HepG2 (cell line): ENCODE results near the gene ADGRF1. TPM values are rescaled to one million over a fixed set of nuclear protein-coding genes. Genes with fewer than 3 reads are reported as not detected.

Source experiments
- FUBP1 ChIP-seq: sonication (generic); formaldehyde crosslinking; IDR thresholded peaks from 2 replicates; pipeline ENCODE4 v1.5.1; 2020; ENCODE audit warnings: missing genetic modification reagents, mild to moderate bottlenecking, borderline replicate concordance
- GATAD1 ChIP-seq: IDR thresholded peaks from 2 replicates; pipeline ENCODE4 v1.6.1; 2016; ENCODE audit warnings: missing genetic modification reagents, missing compliant biosample characterization
- KDM1A ChIP-seq: IDR thresholded peaks from 2 replicates; pipeline ENCODE4 v1.6.1; 2016; ENCODE audit warnings: missing compliant biosample characterization
- MBD4 ChIP-seq: IDR thresholded peaks from 2 replicates; pipeline ENCODE4 v1.6.1; 2012; ENCODE audit warnings: low read length, inconsistent platforms, borderline replicate concordance
- NCOA2 ChIP-seq: sonication (generic); formaldehyde crosslinking; IDR thresholded peaks from 2 replicates; pipeline ENCODE4 v1.8.0; 2022; ENCODE audit warnings: inconsistent platforms
- POGK ChIP-seq: sonication (generic); formaldehyde crosslinking; conservative IDR thresholded peaks from 2 replicates; pipeline ENCODE4 v1.8.0; 2022; ENCODE audit warnings: mild to moderate bottlenecking, moderate library complexity, missing genetic modification reagents
- POGZ ChIP-seq: sonication (generic); formaldehyde crosslinking; IDR thresholded peaks from 2 replicates; pipeline ENCODE4 v1.4.0; 2020; ENCODE audit warnings: mild to moderate bottlenecking, missing genetic modification reagents
- REXO4 ChIP-seq: sonication (generic); formaldehyde crosslinking; IDR thresholded peaks from 2 replicates; pipeline ENCODE4 v1.8.0; 2022; ENCODE audit warnings: missing genetic modification reagents, mild to moderate bottlenecking, borderline replicate concordance
- RFXANK ChIP-seq: IDR thresholded peaks from 2 replicates; pipeline ENCODE4 v1.6.1; 2016
- SOX5 ChIP-seq: IDR thresholded peaks from 2 replicates; pipeline ENCODE4 v1.6.1; 2016; ENCODE audit warnings: borderline replicate concordance
- ZGPAT ChIP-seq: IDR thresholded peaks from 2 replicates; pipeline ENCODE4 v1.6.1; 2016; ENCODE audit warnings: mild to moderate bottlenecking
- ZNF10 ChIP-seq: sonication (generic); formaldehyde crosslinking; IDR thresholded peaks from 2 replicates; pipeline ENCODE4 v1.4.0; 2020; ENCODE audit warnings: mild to moderate bottlenecking, low read depth, missing genetic modification reagents, borderline replicate concordance
- ZNF580 ChIP-seq: IDR thresholded peaks from 2 replicates; pipeline ENCODE4 v1.6.1; 2016; ENCODE audit warnings: low read depth, borderline replicate concordance
- ZNF691 ChIP-seq: sonication (generic); formaldehyde crosslinking; IDR thresholded peaks from 2 replicates; pipeline ENCODE4 v1.4.0; 2020; ENCODE audit warnings: missing genetic modification reagents, low read depth, mild to moderate bottlenecking, borderline replicate concordance
- ZSCAN29 ChIP-seq: sonication (generic); formaldehyde crosslinking; conservative IDR thresholded peaks from 2 replicates; pipeline ENCODE4 v1.4.0; 2020; ENCODE audit warnings: mild to moderate bottlenecking, missing genetic modification reagents
- ZSCAN9 ChIP-seq: IDR thresholded peaks from 2 replicates; pipeline ENCODE4 v1.6.1; 2016; ENCODE audit warnings: borderline replicate concordance
- polyA plus RNA-seq, 8 experiments: library from polyadenylated mRNA; depleted of rRNA in 3 of 8; stranded (reverse) in 7 of 8; unstranded in 1 of 8; fragments of >200 nt; fragmentation: Illumina TruSeq in 4 of 8; extraction: Trizol in 4 of 8; gene quantifications; 2 replicates each; pipeline versions ENCODE4 v1.2.1 to v1.2.3, GENCODE V29; 2011 to 2016; ENCODE audit warnings: low read depth in 4 of 8, missing spikeins in 1 of 8, mixed read lengths in 1 of 8; ENCODE audit not compliant: insufficient read depth in 1 of 8
- total RNA-seq, 5 experiments: library from RNA; depleted of rRNA; stranded (reverse); fragments of >200 nt; fragmentation: Illumina TruSeq; extraction: Trizol; gene quantifications; 2 replicates each; pipeline ENCODE4 v1.2.3, GENCODE V29; 2016; ENCODE audit warnings: low read depth in 1 of 5

The ADGRF1 gene
- total and polyA plus RNA-seq, 2 of the 13 experiments (the other 11 are each of a cell fraction or from before 2014, with no cell fraction given) = not detected

GRCh38 chr6:47047479-47048407, 5.6 kb upstream of the ADGRF1 start (continued):
- TF ChIP-seq RFXANK (0 out of 2 replicates have a peak, but pooled peaks have one; percentile 54), REXO4 (CRISPR knock-in tag) (no peak), ZNF580 (CRISPR knock-in tag) (peak; percentile 74; the same call in 1 of the 2 replicates), MBD4 (no peak), ZSCAN29 (CRISPR knock-in tag) (peak; percentile 59; the same call in 1 of the 2 replicates), SOX5 (CRISPR knock-in tag) (peak; percentile 63; the same call in 1 of the 2 replicates), ZNF691 (peak; percentile 43; the same call in 1 of the 2 replicates), ZSCAN9 (CRISPR knock-in tag) (0 out of 2 replicates have a peak, but pooled peaks have one; percentile 32), GATAD1 (peak; percentile 65; the same call in 1 of the 2 replicates), NCOA2 (CRISPR knock-in tag) (peak; percentile 60), ZGPAT (CRISPR knock-in tag) (peak; percentile 73), FUBP1 (0 out of 2 replicates have a peak, but pooled peaks have one; percentile 75), POGK (0 out of 2 replicates have a peak, but pooled peaks have one; percentile 25), ZNF10 (CRISPR knock-in tag) (no peak), POGZ (peak; percentile 91), KDM1A (CRISPR knock-in tag) (0 out of 2 replicates have a peak, but pooled peaks have one; percentile 8)
